Lower leg skin (tissue), 4 donors: Measurements from ENCODE around the gene GNG12. TPM values are rescaled to one million over a fixed set of nuclear protein-coding genes. Genes with fewer than 3 reads are reported as not detected.

Experiments
- DNase-seq, 2 donors: peaks; one replicate each; pipeline ENCODE4 v3.0.0-alpha.2; 2019; ENCODE audit warnings: low spot score in 2 of 2
- H3K4me3 ChIP-seq: fragments of 200-600 bp; sonication (generic); 2 replicates; pipeline ENCODE4 v1.5.1; 2017; ENCODE audit warnings: mild to moderate bottlenecking, low read depth; ENCODE audit not compliant: poor library complexity, severe bottlenecking
- POLR2A ChIP-seq, 2 donors: fragments of 450-650 bp; IDR thresholded peaks; one replicate each; pipeline ENCODE4 v1.6.1; 2016 to 2017; ENCODE audit warnings: antibody characterized with exemption in 2 of 2, mild to moderate bottlenecking in 1 of 2, moderate library complexity in 1 of 2
- WGBS, 2 donors: methylation state at CpG; one replicate each; pipeline ENCODE4 v1.1.5; 2018; 5-methylcytosine and 5-hydroxymethylcytosine counted together
- intact Hi-C: fragments of 100-400 bp; cut with DNase I; formaldehyde crosslinking; loops from one replicate; pipeline ENCODE4 v1.15.0; 2023; ENCODE audit warnings: low total_unique reads
- total RNA-seq, 4 donors: library from RNA; depleted of rRNA; stranded (reverse); fragments of >200 nt; gene quantifications; one replicate each; pipeline ENCODE4 v1.1.0, GENCODE V29; 2016
- TF ChIP-seq, protein P1 (sequence below), 3 donors: fragments of 450-650 bp; IDR thresholded peaks; one replicate each; pipeline ENCODE4 v1.5.1; 2016; ENCODE audit warnings: antibody characterized with exemption in 3 of 3, mild to moderate bottlenecking in 3 of 3, moderate library complexity in 2 of 3

Gene GNG12
- total RNA-seq, 4 donors from 2014 or later: 89.7 to 113 (median 99.2) TPM

DNA sequence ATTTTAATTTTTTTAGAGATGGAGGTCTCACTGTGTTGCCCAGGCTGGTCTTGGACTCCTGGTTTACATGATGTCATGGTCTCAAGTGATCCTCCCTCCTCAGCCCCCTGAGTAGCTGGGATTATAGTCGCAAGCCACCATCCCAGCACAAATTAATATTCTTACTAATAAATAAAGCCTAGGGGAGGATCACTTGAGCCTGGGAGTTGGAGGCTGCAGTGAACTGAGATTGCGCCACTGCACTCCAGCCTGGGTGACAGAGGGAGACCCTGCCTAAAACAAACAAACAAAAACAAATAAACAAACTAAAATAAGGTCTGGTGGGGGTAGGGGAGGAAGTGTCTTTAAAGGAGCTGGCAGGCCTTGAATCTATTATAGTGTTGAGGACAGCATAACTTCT lies 157.0 kb downstream of the GNG12 start:
- no peak for TF ChIP-seq POLR2A (IDR thresholded peaks at IDR 0.05)
- TF ChIP-seq, protein P1, sequence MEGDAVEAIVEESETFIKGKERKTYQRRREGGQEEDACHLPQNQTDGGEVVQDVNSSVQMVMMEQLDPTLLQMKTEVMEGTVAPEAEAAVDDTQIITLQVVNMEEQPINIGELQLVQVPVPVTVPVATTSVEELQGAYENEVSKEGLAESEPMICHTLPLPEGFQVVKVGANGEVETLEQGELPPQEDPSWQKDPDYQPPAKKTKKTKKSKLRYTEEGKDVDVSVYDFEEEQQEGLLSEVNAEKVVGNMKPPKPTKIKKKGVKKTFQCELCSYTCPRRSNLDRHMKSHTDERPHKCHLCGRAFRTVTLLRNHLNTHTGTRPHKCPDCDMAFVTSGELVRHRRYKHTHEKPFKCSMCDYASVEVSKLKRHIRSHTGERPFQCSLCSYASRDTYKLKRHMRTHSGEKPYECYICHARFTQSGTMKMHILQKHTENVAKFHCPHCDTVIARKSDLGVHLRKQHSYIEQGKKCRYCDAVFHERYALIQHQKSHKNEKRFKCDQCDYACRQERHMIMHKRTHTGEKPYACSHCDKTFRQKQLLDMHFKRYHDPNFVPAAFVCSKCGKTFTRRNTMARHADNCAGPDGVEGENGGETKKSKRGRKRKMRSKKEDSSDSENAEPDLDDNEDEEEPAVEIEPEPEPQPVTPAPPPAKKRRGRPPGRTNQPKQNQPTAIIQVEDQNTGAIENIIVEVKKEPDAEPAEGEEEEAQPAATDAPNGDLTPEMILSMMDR (IDR thresholded peaks at IDR 0.05): no peak
- no peak for DNase-seq
- no peak overlapping the region for H3K4me3 ChIP-seq
- intact Hi-C loops: no loop called here
- WGBS, 2 donors: 90 to 97% methylated on average over 2 of the region's 2 CpGs

GRCh38 chr1:67675800-67676199 lies 157.5 kb downstream of the GNG12 start:
- WGBS, 2 donors: 72 to 82% methylated on average over 2 of the region's 2 CpGs
- no peak overlapping the region for H3K4me3 ChIP-seq

GRCh38 chr1:67674260-67675011 lies 158.8 kb downstream of the GNG12 start:
- TF ChIP-seq, protein P1 (IDR thresholded peaks at IDR 0.05): no peak
- TF ChIP-seq POLR2A (IDR thresholded peaks at IDR 0.05): no peak
- intact Hi-C loops: no loop called here
- H3K4me3 ChIP-seq: no peak overlapping the region
- WGBS, 2 donors: 17 to 19% methylated on average over 4 of the region's 4 CpGs
- DNase-seq: peak; percentile 41 to 90

More at GRCh38 chr1:67675800-67676199, 157.5 kb downstream of the GNG12 start:
- intact Hi-C loops: no loop called here
- TF ChIP-seq POLR2A (IDR thresholded peaks at IDR 0.05): no peak
- TF ChIP-seq, protein P1 (IDR thresholded peaks at IDR 0.05): no peak
- DNase-seq: no peak

DNA sequence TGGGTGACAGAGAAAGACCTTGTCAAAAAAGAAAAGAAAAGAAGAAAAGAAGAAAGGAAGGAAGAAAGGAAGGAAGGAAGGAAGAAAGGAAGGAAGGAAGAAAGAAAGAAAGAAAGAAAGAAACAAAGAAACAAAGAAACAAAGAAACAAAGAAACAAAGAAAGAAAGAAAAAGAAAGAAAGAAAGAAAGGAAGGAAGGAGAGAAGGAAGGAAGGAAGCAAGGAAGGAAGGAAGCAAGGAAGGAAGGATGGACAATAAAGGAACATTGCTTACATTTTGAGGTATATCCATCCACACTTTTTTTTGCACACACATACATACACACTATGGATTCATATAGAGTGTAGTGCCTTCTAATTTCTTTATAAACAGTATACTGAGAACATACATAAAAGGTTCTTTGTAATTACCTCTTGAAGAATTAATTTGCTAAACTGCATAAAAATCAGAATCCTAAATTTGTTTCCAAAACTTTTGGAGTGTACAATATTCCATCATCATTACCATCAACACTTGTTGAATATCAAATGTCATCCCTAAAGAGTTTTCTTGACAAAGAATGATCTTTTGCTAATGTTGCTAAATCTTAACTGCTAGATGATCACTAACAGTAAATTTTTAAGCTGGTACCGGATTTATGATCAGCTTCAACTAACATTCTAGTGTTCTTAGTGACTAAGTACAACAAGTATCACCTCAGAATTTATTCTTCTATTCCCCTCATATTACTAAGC lies 159.6 kb downstream of the GNG12 start:
- TF ChIP-seq, protein P1 (IDR thresholded peaks at IDR 0.05): no peak
- no peak for TF ChIP-seq POLR2A (IDR thresholded peaks at IDR 0.05)
- WGBS, 2 donors: 87 to 95% methylated on average over 1 of the region's 1 CpG
- intact Hi-C loops: no loop called here
- H3K4me3 ChIP-seq: no peak overlapping the region
- DNase-seq: no peak

DNA sequence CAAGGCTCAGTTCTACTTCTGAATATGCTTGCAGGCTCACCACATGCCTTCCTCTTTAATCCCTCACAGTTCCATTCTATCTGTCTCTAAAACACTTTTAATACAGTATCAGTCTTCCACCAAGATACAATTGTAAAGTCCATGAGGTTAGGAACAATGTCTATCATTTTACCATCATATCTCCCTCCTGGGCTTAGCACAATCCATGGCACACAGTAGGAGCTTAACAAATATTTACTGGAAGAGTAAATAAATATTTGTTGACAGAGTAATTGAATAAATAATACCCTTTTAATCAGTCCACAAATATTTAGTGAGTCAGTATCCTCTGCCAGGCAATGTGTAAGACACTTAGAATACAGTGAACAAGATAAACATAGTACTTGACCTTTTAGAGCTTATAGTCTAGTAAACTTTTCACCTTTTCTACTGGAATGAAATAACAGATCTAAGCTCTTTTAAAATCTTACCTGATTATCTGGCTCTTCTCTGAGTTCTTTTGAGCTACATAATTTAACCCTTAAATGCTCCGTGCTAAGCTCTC lies 160.9 kb downstream of the GNG12 start:
- 91 to 98% methylated on average over 1 of the region's 1 CpG for WGBS, 2 donors
- no peak for DNase-seq
- H3K4me3 ChIP-seq: no peak overlapping the region
- no peak for TF ChIP-seq POLR2A (IDR thresholded peaks at IDR 0.05)
- TF ChIP-seq, protein P1 (IDR thresholded peaks at IDR 0.05): no peak
- intact Hi-C loops: no loop called here
